ENCODE results near the gene MACROH2A2.

DNA sequence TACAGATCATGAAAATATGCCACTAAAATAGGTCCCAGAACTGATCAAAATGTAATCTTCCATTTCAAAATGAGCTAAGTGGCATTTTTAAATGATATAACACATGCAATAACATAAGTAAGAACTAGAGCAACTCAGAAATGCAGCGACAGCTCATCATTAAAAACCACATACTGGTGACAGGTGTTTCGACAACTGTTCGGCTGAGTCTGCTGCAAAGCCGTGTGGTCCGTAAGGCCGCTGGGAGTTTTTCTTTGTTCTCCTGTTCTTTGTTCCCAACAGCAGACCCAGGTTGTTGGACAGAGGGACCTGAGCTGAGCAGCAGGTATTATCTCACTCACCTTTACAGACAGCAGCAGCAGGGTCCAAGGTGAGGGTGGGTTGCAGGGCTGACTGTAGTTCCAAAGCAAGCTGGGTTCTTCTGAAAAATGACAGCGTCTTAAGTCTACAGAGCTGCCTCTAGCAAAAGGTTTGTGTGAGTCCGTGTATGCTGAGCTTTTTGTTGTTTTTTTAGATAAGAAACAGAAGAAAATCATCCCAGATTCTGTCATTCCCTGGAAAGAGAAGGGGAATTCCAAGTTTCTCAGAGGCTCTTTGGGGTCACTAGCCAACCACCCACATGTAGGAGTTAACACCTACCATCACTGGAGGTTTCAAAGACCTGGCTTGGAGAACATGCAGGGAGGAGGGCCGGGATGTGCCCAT, 45.4 kb upstream of the MACROH2A2 start:
- no peak for TF ChIP-seq EP300 (IDR thresholded peaks at IDR 0.05; ENCODE audit: borderline replicate concordance in 1 of 2, low read depth in 2 of 2, low read length in 2 of 2)
- TF ChIP-seq CEBPB (IDR thresholded peaks at IDR 0.05; ENCODE audit: low read depth, low read length), result no peak
